ENCODE measurements around the gene BTBD10. TPM values are rescaled to one million over a fixed set of nuclear protein-coding genes. Genes with fewer than 3 reads are reported as not detected.

Gene BTBD10
- total RNA-seq, 1 donor: 55.7 TPM

GRCh38 chr11:13339195-13340153 lies 123.5 kb downstream of the BTBD10 start:
- peak; percentile 92 for DNase-seq (ENCODE audit: insufficient read length, low spot score, missing footprints)
- no peaks in the 10 kb centered on the region for H3K36me3 ChIP-seq (ENCODE audit: insufficient read depth, low read length)
- H3K79me2 ChIP-seq (ENCODE audit: insufficient read depth, low read length): peaks cover 2% of the 10 kb centered on the region
- no peak overlapping the region for H3K4me3 ChIP-seq (ENCODE audit: insufficient read depth, low read length)
- peak overlapping the region; percentile 80 for H3K4me2 ChIP-seq (ENCODE audit: insufficient read depth, low read length)
- peak overlapping the region; percentile 76 for H3K27ac ChIP-seq (ENCODE audit: low read depth, low read length)
- TF ChIP-seq CTCF (IDR thresholded peaks at IDR 0.05; ENCODE audit: extremely low read depth, low read depth, low read length): no peak
- peaks cover 48% of the 10 kb centered on the region for H3K4me1 ChIP-seq (ENCODE audit: insufficient read depth, low read length)
- H3K9me3 ChIP-seq (ENCODE audit: low read depth, low read length): no peaks in the 10 kb centered on the region
- no peaks in the 10 kb centered on the region for H4K20me1 ChIP-seq (ENCODE audit: insufficient read depth, low read length)
- H3K27me3 ChIP-seq (ENCODE audit: insufficient read depth, low read length): no peaks in the 10 kb centered on the region
- peak overlapping the region; percentile 17 for H2AFZ ChIP-seq (ENCODE audit: low read length)

DNA sequence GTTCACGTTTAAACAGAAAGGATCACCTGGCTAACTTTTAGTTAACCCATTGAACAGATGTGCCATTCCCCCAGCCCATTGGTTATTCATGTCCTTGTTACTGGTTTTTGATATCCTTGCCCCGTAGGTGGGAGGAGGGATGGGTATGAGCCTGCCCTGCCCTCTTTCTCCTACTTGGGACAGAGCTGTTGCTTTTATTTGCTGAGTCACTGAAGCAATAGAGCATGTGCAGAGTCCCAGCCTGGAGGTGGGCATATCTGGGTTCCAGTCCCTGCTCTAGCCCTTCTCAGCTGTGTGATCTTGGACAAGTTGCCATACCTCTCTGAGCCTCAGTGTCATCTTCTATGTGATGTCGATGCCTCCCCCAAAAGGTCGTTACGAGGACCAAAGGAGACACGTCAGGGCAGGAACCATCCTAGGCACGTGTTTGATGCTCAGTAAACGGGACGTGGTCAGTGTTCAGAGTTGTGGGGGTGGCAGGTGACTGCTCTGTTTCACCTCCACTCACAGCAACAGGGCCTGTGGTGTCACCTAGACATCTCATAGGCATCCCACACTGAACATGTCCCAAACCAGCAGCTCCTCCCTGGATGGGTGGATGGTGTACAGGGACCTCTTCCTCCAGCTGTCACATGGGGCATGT lies 124.5 kb downstream of the BTBD10 start:
- no peak for TF ChIP-seq CTCF (IDR thresholded peaks at IDR 0.05; ENCODE audit: extremely low read depth, low read depth, low read length)

GRCh38 chr11:13338019-13338426 lies 125.0 kb downstream of the BTBD10 start:
- peak overlapping the region; percentile 80 for H3K4me2 ChIP-seq (ENCODE audit: insufficient read depth, low read length)
- H3K27me3 ChIP-seq (ENCODE audit: insufficient read depth, low read length): no peaks in the 10 kb centered on the region
- H3K9me3 ChIP-seq (ENCODE audit: low read depth, low read length): no peaks in the 10 kb centered on the region
- no peaks in the 10 kb centered on the region for H4K20me1 ChIP-seq (ENCODE audit: insufficient read depth, low read length)
- TF ChIP-seq CTCF (IDR thresholded peaks at IDR 0.05; ENCODE audit: extremely low read depth, low read depth, low read length): no peak
- H3K79me2 ChIP-seq (ENCODE audit: insufficient read depth, low read length): peaks cover 2% of the 10 kb centered on the region
- H3K27ac ChIP-seq (ENCODE audit: low read depth, low read length): peak overlapping the region; percentile 76
- DNase-seq (ENCODE audit: insufficient read length, low spot score, missing footprints): peak; percentile 80
- H3K36me3 ChIP-seq (ENCODE audit: insufficient read depth, low read length): no peaks in the 10 kb centered on the region
- H3K4me3 ChIP-seq (ENCODE audit: insufficient read depth, low read length): peak overlapping the region; percentile 61
- H2AFZ ChIP-seq (ENCODE audit: low read length): peak overlapping the region; percentile 58
- H3K4me1 ChIP-seq (ENCODE audit: insufficient read depth, low read length): peaks cover 62% of the 10 kb centered on the region

More for the DNA sequence above, 124.5 kb downstream of the BTBD10 start:
- Histone ChIP-seq H3K4me1 (ENCODE audit: insufficient read depth, low read length) (peaks cover 58% of the 10 kb centered on the region), H3K36me3 (ENCODE audit: insufficient read depth, low read length) (no peaks in the 10 kb centered on the region), H3K9me3 (ENCODE audit: low read depth, low read length) (no peaks in the 10 kb centered on the region), H3K79me2 (ENCODE audit: insufficient read depth, low read length) (peaks cover 2% of the 10 kb centered on the region), H3K4me2 (ENCODE audit: insufficient read depth, low read length) (peak overlapping the region; percentile 80), H2AFZ (ENCODE audit: low read length) (peak overlapping the region; percentile 58), H3K27ac (ENCODE audit: low read depth, low read length) (peak overlapping the region; percentile 76), H4K20me1 (ENCODE audit: insufficient read depth, low read length) (no peaks in the 10 kb centered on the region), H3K4me3 (ENCODE audit: insufficient read depth, low read length) (peak overlapping the region; percentile 61), H3K27me3 (ENCODE audit: insufficient read depth, low read length) (no peaks in the 10 kb centered on the region)
- peak; percentile 79 for DNase-seq (ENCODE audit: insufficient read length, low spot score, missing footprints)

Other genes starting within 250 kb of the BTBD10 start
- gene BMAL1, start 185.4 kb downstream of the BTBD10 start, total RNA-seq: 8.5 and 13.0 TPM in 2 replicates
- gene PTH, start 32.8 kb upstream of the BTBD10 start, total RNA-seq: not detected in 2 replicates
- gene FAR1, start 205.4 kb upstream of the BTBD10 start, total RNA-seq: 61.9 and 70.1 TPM in 2 replicates

Data from osteoblast (primary cell).